Neuron (in vitro differentiated cells): Measurements from ENCODE around the gene CDC25B.
"Not testable (repeated sequence)": the region's sequence is repeated elsewhere in the genome, so short reads cannot be mapped to it uniquely, and the experiment has no call there.

Experiments
- H2AFZ ChIP-seq: one replicate; pipeline ENCODE4 v1.6.1; 2013; ENCODE audit warnings: low read depth, mild to moderate bottlenecking, inconsistent platforms, low read length, moderate library complexity
- H3K27me3 ChIP-seq: one replicate; pipeline ENCODE4 v1.6.1; 2013; ENCODE audit warnings: low read length; ENCODE audit not compliant: insufficient read depth
- H3K36me3 ChIP-seq: one replicate; pipeline ENCODE4 v1.6.1; 2013; ENCODE audit warnings: low read length; ENCODE audit not compliant: insufficient read depth
- H3K4me1 ChIP-seq: one replicate; pipeline ENCODE4 v1.6.1; 2013; ENCODE audit warnings: low read length; ENCODE audit not compliant: insufficient read depth
- H3K4me3 ChIP-seq: 2 replicates; pipeline ENCODE4 v1.5.1; 2013; ENCODE audit warnings: mild to moderate bottlenecking, low read length, moderate library complexity
- H3K9me3 ChIP-seq: one replicate; pipeline ENCODE4 v1.6.1; 2013; ENCODE audit warnings: low read length

CDC25B gene

GRCh38 chr20:3821996-3822395 is 25.9 kb downstream of the CDC25B start:
- Histone ChIP-seq H3K27me3 (no peaks in the 10 kb centered on the region), H3K4me1 (peaks cover 7% of the 10 kb centered on the region), H3K9me3 (no peaks in the 10 kb centered on the region), H3K36me3 (peaks cover 19% of the 10 kb centered on the region), H2AFZ (no peak overlapping the region), H3K4me3 (no peak overlapping the region)

DNA sequence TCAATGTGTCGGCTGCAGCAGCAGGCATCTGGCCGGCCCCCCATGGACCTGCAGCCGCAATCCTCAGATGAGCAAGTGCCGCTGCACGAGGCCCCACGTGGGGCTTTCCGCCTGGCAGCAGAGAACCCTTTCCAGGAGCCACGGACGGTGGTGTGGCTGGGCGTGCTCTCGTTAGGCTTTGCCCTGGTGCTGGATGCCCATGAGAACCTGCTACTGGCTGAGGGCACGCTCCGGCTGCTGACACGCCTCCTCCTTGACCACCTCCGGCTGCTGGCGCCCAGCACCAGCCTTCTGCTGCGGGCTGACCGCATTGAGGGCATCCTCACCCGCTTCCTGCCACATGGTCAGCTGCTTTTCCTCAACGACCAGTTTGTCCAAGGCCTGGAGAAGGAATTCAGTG is 27.8 kb downstream of the CDC25B start:
- Histone ChIP-seq H3K36me3 (peaks cover 19% of the 10 kb centered on the region), H3K27me3 (no peaks in the 10 kb centered on the region), H3K4me1 (peaks cover 7% of the 10 kb centered on the region), H3K9me3 (no peaks in the 10 kb centered on the region), H3K4me3 (no peak overlapping the region), H2AFZ (no peak overlapping the region)

DNA sequence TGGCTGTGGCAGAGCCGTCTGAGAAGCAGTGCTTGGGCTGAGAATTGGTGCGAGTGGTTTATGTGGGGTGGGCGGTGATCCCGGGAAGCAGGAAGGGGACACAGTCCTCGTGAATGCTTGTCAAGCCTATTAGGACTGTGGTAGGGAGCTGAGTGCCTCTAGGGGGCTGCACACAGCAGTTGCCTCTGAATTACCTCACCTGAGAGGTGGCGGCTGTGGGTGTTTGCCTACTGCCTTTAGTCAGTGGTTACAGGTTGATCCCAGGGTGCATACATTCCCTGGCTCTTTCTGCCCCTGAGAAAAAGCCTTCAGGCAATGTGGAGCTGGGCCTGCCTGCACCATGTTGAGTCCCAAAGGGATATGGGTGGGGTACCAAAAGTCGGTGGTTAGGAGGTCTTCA is 29.4 kb downstream of the CDC25B start:
- Histone ChIP-seq H3K36me3 (peaks cover 19% of the 10 kb centered on the region), H2AFZ (no peak overlapping the region), H3K4me3 (no peak overlapping the region), H3K9me3 (no peaks in the 10 kb centered on the region), H3K4me1 (peaks cover 7% of the 10 kb centered on the region), H3K27me3 (no peaks in the 10 kb centered on the region)

- Histone ChIP-seq H3K4me3 (no peak overlapping the region), H3K36me3 (peaks cover 19% of the 10 kb centered on the region), H2AFZ (no peak overlapping the region), H3K27me3 (no peaks in the 10 kb centered on the region), H3K9me3 (no peaks in the 10 kb centered on the region), H3K4me1 (peaks cover 3% of the 10 kb centered on the region)
Measured at GRCh38 chr20:3826420-3826819, 30.3 kb downstream of the CDC25B start.

- no peak overlapping the region for H3K4me3 ChIP-seq
- no peaks in the 10 kb centered on the region for H3K9me3 ChIP-seq
- no peak overlapping the region for H2AFZ ChIP-seq
- no peaks in the 10 kb centered on the region for H3K27me3 ChIP-seq
- H3K4me1 ChIP-seq = no peaks in the 10 kb centered on the region
- peaks cover 9% of the 10 kb centered on the region for H3K36me3 ChIP-seq
Measured at GRCh38 chr20:3828798-3829197, 32.7 kb downstream of the CDC25B start.

DNA sequence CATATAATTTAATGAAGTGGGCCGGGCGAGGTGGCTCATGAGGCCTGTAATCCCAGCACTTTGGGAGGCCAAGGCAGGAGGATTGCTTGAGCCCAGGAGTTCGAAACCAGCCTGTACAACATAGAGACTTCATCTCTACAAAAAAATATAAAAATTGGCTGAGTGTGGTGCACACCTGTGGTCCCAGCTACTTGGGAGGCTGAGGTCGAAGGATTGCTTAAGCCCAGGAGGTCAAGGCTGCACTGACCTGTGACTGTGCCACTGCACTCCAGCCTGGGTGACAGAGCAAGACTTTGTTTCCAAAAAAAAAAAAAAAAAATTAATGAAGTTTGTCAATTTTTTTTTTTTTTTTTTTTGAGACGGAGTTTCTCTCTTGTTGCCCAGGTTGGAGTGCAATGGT is 33.8 kb downstream of the CDC25B start:
- H2AFZ ChIP-seq, H3K9me3 ChIP-seq, H3K4me1 ChIP-seq, H3K36me3 ChIP-seq, H3K4me3 ChIP-seq, H3K27me3 ChIP-seq: not testable (repeated sequence)

DNA sequence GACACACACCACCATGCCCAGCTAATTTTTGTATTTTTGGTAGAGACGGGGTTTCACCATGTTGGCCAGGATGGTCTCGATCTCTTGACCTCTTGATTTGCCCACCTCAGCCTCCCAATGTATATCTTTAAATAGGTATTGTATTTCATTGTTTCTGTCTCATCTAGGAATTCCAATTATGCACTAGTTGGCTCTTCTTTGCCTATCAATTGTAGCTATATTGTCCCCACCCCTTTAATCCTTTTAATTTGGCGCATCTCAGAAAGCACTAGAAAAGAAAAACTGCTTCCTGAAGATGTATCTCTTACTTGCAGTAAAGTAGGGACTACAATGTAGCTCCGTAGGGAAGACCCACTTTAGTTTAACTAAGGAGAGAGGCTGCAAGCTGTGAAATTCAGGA is 40.0 kb downstream of the CDC25B start:
- H3K4me3 ChIP-seq = no peak overlapping the region
- no peaks in the 10 kb centered on the region for H3K36me3 ChIP-seq
- H3K27me3 ChIP-seq = no peaks in the 10 kb centered on the region
- H3K9me3 ChIP-seq = no peaks in the 10 kb centered on the region
- H3K4me1 ChIP-seq = no peaks in the 10 kb centered on the region
- H2AFZ ChIP-seq = no peak overlapping the region

GRCh38 chr20:3839328-3839727 is 43.2 kb downstream of the CDC25B start:
- Histone ChIP-seq H3K36me3 (no peaks in the 10 kb centered on the region), H3K4me3 (no peak overlapping the region), H3K9me3 (no peaks in the 10 kb centered on the region), H3K27me3 (no peaks in the 10 kb centered on the region), H3K4me1 (no peaks in the 10 kb centered on the region), H2AFZ (no peak overlapping the region)

DNA sequence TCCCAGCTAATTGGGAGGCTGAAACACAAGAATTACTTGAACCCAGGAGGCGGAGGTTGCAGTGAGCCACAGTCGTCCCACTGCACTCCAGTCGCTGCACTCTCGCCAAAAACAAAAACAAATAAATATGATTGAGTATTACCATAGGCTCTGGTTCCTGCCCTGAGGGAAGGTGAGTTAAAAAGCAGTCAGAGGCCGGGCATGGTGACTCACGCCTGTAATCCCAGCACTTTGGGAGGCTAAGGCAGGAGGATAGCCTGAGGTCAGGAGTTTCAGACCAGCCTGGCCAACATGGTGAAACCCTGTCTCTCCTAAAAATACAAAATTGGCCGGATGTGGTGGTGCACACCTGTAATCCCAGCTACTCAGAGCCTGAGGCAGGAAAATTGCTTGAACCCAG is 44.1 kb downstream of the CDC25B start:
- H3K27me3 ChIP-seq, H3K4me1 ChIP-seq, H3K36me3 ChIP-seq, H2AFZ ChIP-seq, H3K4me3 ChIP-seq, H3K9me3 ChIP-seq: not testable (repeated sequence)

GRCh38 chr20:3842348-3842930 is 46.3 kb downstream of the CDC25B start:
- Histone ChIP-seq H2AFZ (no peak overlapping the region), H3K4me3 (no peak overlapping the region), H3K4me1 (peaks cover 6% of the 10 kb centered on the region), H3K9me3 (no peaks in the 10 kb centered on the region), H3K27me3 (no peaks in the 10 kb centered on the region), H3K36me3 (no peaks in the 10 kb centered on the region)

- Histone ChIP-seq H3K4me1 (peaks cover 10% of the 10 kb centered on the region), H3K9me3 (no peaks in the 10 kb centered on the region), H2AFZ (no peak overlapping the region), H3K36me3 (no peaks in the 10 kb centered on the region), H3K27me3 (no peaks in the 10 kb centered on the region), H3K4me3 (no peak overlapping the region)
Measured at GRCh38 chr20:3843490-3843889, 47.4 kb downstream of the CDC25B start.

GRCh38 chr20:3843990-3844619 is 48.0 kb downstream of the CDC25B start:
- H2AFZ ChIP-seq, H3K9me3 ChIP-seq, H3K4me3 ChIP-seq, H3K27me3 ChIP-seq, H3K36me3 ChIP-seq: not testable (repeated sequence)
- peaks cover 10% of the 10 kb centered on the region for H3K4me1 ChIP-seq

GRCh38 chr20:3846378-3846739 is 50.2 kb downstream of the CDC25B start:
- peak overlapping the region; percentile 87 for H3K4me3 ChIP-seq
- H2AFZ ChIP-seq = peak overlapping the region; percentile 96
- no peaks in the 10 kb centered on the region for H3K36me3 ChIP-seq
- no peaks in the 10 kb centered on the region for H3K27me3 ChIP-seq
- peaks cover 10% of the 10 kb centered on the region for H3K4me1 ChIP-seq
- no peaks in the 10 kb centered on the region for H3K9me3 ChIP-seq
